Measurements from ENCODE around the gene ZEB1. TPM values are rescaled to one million over a fixed set of nuclear protein-coding genes. Genes with fewer than 3 reads are reported as not detected.

The ZEB1 gene
- total and polyA plus RNA-seq, 2 of the 13 experiments (the other 11 are each of a cell fraction or from before 2014, with no cell fraction given), result 9.6 to 18.0 TPM

DNA sequence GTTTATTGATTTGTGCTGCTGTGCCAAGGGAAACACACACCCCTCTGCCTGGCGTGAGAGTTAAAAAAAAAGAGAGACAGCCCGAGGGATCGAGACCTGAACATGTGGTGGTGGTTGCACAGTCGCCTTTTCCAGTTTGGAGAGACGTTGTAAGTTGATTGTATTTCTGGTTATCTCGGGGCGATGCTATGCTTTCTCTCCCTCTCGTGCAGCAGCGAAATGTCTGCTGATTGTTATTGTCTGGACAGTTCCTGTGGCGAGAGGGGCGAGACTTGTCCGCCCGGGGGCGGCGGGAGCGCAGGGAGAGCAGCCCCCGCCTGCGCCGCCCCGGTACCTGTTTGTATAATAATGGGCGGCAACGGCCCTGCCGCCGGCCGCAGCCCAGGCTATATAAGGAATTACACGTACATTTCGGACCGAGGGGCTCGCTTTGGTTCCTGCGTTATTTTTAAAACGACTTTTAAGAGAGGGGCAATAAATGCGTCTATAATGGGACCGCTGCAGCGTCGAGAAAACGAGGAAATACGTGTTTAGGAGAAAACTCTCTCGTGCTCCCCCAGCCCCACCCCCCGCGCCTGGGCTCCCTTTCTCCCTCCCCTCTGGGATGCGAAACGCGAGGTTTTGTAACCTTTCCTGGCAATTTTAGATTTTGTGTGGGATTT lies 1.7 kb downstream of the ZEB1 start (continued):
- TF ChIP-seq, protein P1, sequence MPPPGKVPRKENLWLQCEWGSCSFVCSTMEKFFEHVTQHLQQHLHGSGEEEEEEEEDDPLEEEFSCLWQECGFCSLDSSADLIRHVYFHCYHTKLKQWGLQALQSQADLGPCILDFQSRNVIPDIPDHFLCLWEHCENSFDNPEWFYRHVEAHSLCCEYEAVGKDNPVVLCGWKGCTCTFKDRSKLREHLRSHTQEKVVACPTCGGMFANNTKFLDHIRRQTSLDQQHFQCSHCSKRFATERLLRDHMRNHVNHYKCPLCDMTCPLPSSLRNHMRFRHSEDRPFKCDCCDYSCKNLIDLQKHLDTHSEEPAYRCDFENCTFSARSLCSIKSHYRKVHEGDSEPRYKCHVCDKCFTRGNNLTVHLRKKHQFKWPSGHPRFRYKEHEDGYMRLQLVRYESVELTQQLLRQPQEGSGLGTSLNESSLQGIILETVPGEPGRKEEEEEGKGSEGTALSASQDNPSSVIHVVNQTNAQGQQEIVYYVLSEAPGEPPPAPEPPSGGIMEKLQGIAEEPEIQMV (CRISPR knock-in tag; IDR thresholded peaks at IDR 0.05; ENCODE audit: low read depth), result no peak
- no peak; the same call in 1 of the 2 replicates for TF ChIP-seq ZBTB20 (CRISPR knock-in tag; IDR thresholded peaks at IDR 0.05; ENCODE audit: borderline replicate concordance, low read depth)
- 0 out of 2 replicates have a peak, but pooled peaks have one; percentile 6 for TF ChIP-seq FOXO1 (CRISPR knock-in tag; IDR thresholded peaks at IDR 0.05)
- no peak for TF ChIP-seq TCF7L2 (IDR thresholded peaks at IDR 0.05; ENCODE audit: low read depth, low read length)
- TF ChIP-seq ERF (CRISPR knock-in tag; IDR thresholded peaks at IDR 0.05), result no peak
- TF ChIP-seq HOXA5 (CRISPR knock-in tag; IDR thresholded peaks at IDR 0.05), result peak; percentile 29; the same call in 1 of the 2 replicates
- 0 out of 2 replicates have a peak, but pooled peaks have one; percentile 46 for TF ChIP-seq KMT2B (CRISPR knock-in tag; IDR thresholded peaks at IDR 0.05)
- no peak for TF ChIP-seq SP1 (IDR thresholded peaks at IDR 0.05)
- TF ChIP-seq SP1 (CRISPR knock-in tag; IDR thresholded peaks at IDR 0.05), result no peak
- TF ChIP-seq PHF8 (CRISPR knock-in tag; IDR thresholded peaks at IDR 0.05), result peak; percentile 37
- no peak for TF ChIP-seq RCOR2 (CRISPR knock-in tag; IDR thresholded peaks at IDR 0.05)
- TF ChIP-seq YEATS4 (CRISPR knock-in tag; IDR thresholded peaks at IDR 0.05; ENCODE audit: borderline replicate concordance), result peak; percentile 28; the same call in 1 of the 2 replicates
- TF ChIP-seq ZNF777 (CRISPR knock-in tag; IDR thresholded peaks at IDR 0.05), result peak; percentile 68; the same call in 1 of the 2 replicates
- 0 out of 2 replicates have a peak, but pooled peaks have one; percentile 6 for TF ChIP-seq HDAC1 (CRISPR knock-in tag; IDR thresholded peaks at IDR 0.05)
- TF ChIP-seq EEA1 (CRISPR knock-in tag; IDR thresholded peaks at IDR 0.05; ENCODE audit: borderline replicate concordance), result no peak
- no peak for TF ChIP-seq RNF2 (conservative IDR thresholded peaks at IDR 0.05; ENCODE audit: low read depth)
- TF ChIP-seq ZNF558 (CRISPR knock-in tag; IDR thresholded peaks at IDR 0.05; ENCODE audit: borderline replicate concordance), result 0 out of 2 replicates have a peak, but pooled peaks have one; percentile 74
- peak; percentile 61; the same call in 1 of the 2 replicates for TF ChIP-seq ZNF317 (CRISPR knock-in tag; IDR thresholded peaks at IDR 0.05)
- TF ChIP-seq SOX13 (IDR thresholded peaks at IDR 0.05), result no peak
- 0 out of 4 replicates have a peak, but pooled peaks of 1 of the 2 experiments have one; percentile 16 for TF ChIP-seq SOX13 (CRISPR knock-in tag; conservative IDR thresholded peaks at IDR 0.05 in 1 of 2, IDR thresholded peaks at IDR 0.05 in 1 of 2)
- TF ChIP-seq DMAP1 (CRISPR knock-in tag; IDR thresholded peaks at IDR 0.05), result peak; percentile 30; the same call in 1 of the 2 replicates
- TF ChIP-seq, protein P2, sequence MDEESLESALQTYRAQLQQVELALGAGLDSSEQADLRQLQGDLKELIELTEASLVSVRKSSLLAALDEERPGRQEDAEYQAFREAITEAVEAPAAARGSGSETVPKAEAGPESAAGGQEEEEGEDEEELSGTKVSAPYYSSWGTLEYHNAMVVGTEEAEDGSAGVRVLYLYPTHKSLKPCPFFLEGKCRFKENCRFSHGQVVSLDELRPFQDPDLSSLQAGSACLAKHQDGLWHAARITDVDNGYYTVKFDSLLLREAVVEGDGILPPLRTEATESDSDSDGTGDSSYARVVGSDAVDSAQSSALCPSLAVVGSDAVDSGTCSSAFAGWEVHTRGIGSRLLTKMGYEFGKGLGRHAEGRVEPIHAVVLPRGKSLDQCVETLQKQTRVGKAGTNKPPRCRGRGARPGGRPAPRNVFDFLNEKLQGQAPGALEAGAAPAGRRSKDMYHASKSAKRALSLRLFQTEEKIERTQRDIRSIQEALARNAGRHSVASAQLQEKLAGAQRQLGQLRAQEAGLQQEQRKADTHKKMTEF (CRISPR knock-in tag; IDR thresholded peaks at IDR 0.05), result 0 out of 2 replicates have a peak, but pooled peaks have one; percentile 24
- TF ChIP-seq KDM5B (CRISPR knock-in tag; IDR thresholded peaks at IDR 0.05; ENCODE audit: borderline replicate concordance), result peak; percentile 60; the same call in 1 of the 2 replicates
- peak; percentile 44 for TF ChIP-seq ARID5B (CRISPR knock-in tag; IDR thresholded peaks at IDR 0.05)
- TF ChIP-seq ZNF580 (CRISPR knock-in tag; IDR thresholded peaks at IDR 0.05; ENCODE audit: borderline replicate concordance, low read depth), result peak; percentile 32; the same call in 1 of the 2 replicates
